HG03139 (cell line): Measurements from ENCODE around the gene ACO2.
"Not testable (repeated sequence)": the region's sequence is repeated elsewhere in the genome, so short reads cannot be mapped to it uniquely, and the experiment has no call there.

Source experiments
- ATAC-seq: cut with Tn5 transposase; IDR thresholded peaks from one replicate; pipeline ENCODE4 v1.9.1; 2021; ENCODE audit not compliant: unreplicated experiment

ACO2 gene

GRCh38 chr22:41539146-41540005 lies 70.5 kb downstream of the ACO2 start:
- ATAC-seq: no peak

GRCh38 chr22:41540006-41540315 lies 71.0 kb downstream of the ACO2 start:
- no peak for ATAC-seq

GRCh38 chr22:41540365-41540764 lies 71.4 kb downstream of the ACO2 start:
- no peak for ATAC-seq

DNA sequence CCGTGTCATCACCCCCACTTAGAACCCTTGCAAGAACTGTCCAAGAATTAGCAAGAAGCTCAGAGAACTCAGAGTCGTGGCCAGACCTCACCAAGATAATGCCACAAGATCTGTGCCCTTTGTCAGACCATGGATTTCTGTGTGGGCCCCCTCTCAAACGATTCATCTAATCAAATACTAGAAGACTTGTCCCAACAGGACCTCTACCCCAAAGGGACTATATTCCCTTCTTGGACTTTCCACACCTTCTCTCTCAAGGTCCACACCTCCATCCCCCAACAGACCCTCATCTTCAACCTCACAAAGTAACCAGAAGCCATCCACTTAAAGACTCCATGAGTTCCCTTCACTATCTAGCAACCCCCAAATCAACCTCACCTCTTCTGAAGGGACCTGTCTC lies 72.6 kb downstream of the ACO2 start:
- ATAC-seq: no peak

GRCh38 chr22:41542224-41542623 lies 73.3 kb downstream of the ACO2 start:
- ATAC-seq: no peak

- ATAC-seq: peak; percentile 95
Observed at GRCh38 chr22:41543854-41544670, 75.1 kb downstream of the ACO2 start, which contains the start of gene POLR3H. Gene POLR3H, minus strand, starts transcription at chr22:41544470. Its CDS starts 369 bp downstream, at chr22:41544101.

GRCh38 chr22:41544671-41545476 lies 76.0 kb downstream of the ACO2 start:
- no peak for ATAC-seq

DNA sequence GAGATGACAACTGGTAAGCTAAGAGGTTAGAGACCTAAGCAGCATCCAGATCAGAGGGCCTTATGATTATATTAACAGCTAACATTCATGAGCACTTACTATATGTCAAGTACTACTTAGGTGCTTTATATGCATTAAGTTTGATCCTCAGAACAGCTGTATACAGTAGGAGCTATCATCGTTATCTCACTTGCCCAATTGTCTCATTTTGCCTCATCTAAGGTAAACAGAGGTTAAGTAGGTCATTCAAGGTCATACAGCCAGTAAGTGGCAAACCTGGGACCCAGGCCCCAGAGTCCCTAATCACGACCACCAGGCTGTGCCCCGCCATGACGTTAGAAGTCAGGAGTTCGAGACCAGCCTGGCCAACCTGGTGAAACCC lies 79.9 kb downstream of the ACO2 start:
- ATAC-seq: no peak

GRCh38 chr22:41550952-41551491 lies 82.1 kb downstream of the ACO2 start:
- no peak for ATAC-seq

DNA sequence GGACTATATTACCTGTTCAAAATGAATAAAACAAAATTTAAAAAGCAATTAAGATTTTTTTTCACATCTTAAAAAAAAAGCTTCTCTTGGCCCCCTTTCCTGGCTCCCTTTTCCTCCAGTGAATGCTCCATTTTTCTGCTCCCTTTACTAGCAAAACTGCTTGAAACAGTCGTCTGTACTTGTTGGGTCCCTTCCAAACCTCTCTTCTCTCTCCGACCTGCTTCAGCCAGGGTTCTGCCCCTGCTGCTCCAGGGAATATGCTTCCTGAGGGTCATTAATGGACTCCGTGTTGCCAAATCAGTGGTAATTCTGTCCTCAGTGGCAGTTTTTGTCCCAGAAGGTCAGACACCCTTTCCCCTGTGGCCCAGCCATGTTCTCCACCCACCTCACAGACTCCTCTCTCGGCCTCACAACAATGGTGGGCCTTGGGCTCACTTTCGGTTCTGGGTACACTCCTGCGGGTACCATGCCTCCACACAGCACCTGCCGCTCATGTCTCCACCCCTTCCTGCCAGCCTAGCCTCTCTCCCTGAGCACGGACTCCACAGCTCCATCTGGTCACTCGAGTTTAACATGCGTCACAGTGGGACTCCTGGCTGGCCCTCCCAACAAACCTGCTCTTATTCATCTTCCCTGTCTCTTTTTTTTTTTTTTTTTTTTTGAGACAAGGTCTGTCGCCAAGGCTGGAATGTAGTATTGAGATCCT lies 83.1 kb downstream of the ACO2 start:
- no peak for ATAC-seq

GRCh38 chr22:41555325-41555982 lies 86.5 kb downstream of the ACO2 start:
- ATAC-seq: no peak

- ATAC-seq: no peak
Observed at GRCh38 chr22:41556561-41556960, 87.6 kb downstream of the ACO2 start.

DNA sequence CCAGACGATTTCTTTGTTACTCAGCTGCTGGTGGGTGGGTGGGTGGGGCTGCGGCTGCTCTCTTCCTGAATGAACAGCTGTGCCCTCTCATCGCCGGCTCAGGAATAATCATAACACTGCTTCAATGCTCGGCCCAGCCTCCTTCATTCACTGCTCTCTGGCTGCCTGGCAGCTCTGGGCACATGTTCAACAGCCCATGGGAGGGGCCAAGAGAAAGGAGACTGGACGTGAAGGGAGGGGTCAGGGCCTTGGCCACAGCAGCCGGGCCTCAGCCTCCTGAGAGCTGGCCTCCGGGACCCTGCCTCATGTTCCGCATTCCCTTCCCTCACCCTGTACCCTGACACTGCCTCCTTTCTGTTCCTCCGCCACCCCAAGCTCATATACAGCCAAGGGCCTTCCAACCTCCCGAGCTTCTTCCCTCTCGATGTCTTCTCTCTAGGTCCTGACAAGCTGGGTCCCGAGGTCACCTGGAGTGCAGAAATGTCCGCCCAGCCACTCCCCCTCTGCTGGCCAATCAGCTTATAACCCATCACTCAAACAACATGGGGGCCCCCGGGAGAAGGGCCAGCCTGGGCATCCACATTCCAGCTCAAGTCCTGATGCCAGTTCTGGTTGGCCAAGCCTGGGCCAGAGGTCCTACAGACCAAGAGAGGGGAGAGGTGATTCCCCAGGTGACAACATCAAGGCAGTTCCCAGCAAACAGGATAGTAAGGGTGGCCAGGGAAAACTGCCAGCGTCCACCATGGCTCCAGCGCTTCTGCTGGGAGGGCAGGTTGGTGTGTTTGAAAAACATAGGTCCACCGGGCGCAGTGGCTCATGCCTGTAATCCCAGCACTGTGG lies 88.7 kb downstream of the ACO2 start:
- no peak for ATAC-seq

- not testable (repeated sequence) for ATAC-seq
Observed at GRCh38 chr22:41558241-41558630, 89.3 kb downstream of the ACO2 start.

- ATAC-seq: no peak
Observed at GRCh38 chr22:41560095-41560471, 91.2 kb downstream of the ACO2 start.

DNA sequence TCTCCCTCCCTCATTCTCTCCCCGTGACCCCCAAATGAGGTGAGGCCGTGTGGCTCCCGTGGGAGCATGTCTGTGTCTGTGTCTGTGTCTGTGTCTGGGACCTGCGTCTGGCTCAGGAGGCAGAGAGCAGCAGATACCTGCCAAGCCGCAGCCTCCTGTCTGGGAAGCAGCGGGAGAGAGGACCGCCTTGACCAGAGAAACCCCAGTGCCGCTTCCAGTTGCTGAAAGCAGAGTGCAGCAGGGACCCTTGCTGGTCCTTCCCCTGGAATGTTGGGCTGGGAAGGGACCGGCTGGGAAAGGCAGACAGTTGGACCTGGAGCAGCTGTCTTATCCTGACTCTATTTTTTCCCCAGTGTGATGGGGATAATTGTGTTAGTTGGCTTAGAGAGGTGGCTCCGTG lies 92.4 kb downstream of the ACO2 start:
- ATAC-seq: no peak

GRCh38 chr22:41561788-41562187 lies 92.9 kb downstream of the ACO2 start:
- ATAC-seq: no peak

- ATAC-seq: no peak
Observed at GRCh38 chr22:41562461-41562860, 93.5 kb downstream of the ACO2 start.

- ATAC-seq: no peak
Observed at GRCh38 chr22:41563051-41563711, 94.3 kb downstream of the ACO2 start.
